COR-L47 (cell line): ENCODE data around the gene RDH5.

Source experiments
- DNase-seq: peaks from one replicate; lab custom pipeline; 2025; lab: John Stamatoyannopoulos, UW

Gene RDH5

DNA sequence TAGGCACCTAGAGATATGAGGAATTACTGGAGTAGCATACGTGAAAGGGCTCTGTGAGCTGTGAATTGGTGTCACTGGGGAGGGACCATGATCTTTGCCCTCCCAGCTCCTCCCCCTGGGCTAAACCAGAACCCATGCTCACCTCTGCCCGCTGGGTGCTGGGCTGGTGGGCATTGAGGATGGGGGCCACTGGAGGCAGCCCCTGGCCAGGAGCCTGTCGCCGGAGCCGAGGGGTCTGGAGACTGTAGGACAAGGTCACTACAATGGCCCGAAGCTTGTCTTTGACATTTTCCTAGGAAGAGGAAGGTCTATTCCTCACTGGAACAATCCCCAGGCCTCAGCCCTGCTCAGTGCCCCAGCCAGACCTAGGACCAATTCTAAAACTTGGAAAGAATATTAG is 24.1 kb upstream of the RDH5 start:
- no peak for DNase-seq

DNA sequence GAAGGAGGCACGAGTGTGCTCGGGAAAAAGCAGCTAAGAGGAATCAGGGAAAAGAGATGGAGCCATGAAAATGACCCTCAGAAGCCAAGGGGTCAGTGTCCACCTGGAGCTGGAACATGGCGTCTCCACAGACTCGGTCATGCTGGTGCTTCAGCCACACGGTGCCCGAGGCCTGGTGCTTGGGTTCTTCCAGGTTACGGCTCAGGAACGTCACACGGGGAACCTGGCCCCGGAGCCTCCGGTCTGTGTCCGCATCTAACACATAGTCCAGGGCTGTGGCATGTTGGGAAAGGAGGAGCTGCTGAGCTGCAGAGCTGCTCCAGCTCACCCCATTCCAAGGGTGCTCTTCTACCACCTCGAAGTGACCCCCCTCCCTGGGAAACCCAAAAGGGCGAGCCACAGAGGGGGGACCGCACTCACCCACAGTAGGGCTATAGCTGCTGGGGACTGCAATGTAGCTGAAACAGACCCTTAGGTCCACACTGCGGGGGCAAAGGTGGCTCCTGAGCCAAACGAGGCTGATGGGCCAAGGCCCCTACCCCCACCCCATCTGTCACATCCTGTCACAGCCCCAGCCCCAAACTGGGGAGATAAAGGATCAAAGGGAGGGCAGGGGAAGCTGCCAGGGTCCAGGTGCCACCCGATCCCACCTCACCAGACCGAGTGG is 23.3 kb upstream of the RDH5 start:
- no peak for DNase-seq

DNA sequence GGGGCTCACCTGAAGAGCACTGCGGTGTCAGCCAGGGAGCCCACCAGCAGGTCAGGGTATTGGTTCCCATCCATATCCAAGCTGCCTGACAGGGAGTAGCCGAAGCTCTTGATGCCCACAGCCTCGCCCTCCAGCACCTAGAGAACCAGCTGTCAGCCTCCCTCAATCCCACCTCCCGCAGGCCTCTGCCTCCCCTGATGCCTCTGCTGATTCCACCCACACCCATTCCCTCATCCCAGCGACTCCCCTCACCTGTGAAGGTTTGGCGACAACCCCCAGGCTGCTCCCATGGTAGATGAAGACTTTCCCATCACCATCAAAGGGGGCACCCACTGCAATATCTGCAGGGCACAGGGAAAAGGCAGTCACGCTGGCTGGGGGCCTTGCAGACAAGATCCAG is 22.5 kb upstream of the RDH5 start:
- no peak for DNase-seq

DNA sequence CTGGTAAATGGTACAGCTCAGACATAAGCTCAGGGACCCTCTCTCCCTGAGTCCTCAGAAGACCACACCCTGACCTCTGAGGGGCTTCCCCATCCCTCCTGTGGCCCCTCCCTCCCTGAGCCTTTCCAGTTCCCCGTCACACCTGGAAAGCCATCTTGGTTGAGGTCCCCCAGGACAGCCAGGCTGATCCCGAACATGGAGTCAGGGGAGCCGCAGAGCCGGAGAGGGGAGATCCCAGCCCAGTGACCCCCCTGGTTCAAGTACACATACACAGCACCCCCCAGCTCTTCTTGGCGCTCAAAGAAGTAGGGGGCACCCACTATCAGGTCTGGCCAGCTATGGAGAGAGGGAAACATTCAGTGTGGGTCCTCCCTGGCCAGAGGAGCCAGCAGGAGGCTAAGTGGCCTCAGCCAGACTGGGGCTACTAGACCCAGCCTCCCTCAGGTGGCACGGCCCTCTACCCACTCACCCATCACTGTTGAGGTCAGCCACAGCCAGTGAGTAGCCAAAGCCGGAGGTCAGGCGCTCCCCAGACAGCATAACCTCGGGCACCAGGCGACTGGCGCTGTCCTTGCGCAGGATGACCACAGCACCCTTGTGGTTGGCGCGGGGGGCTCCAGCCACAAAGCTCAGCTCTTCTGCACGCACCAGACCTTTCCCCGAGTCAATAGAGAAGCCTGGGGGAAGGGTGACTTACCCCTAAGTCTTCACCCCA is 21.8 kb upstream of the RDH5 start:
- DNase-seq: no peak

- DNase-seq: no peak
Observed at GRCh38 chr12:55698965-55699364, 21.2 kb upstream of the RDH5 start.

- DNase-seq: no peak
Observed at GRCh38 chr12:55699471-55700055, 20.6 kb upstream of the RDH5 start.

- DNase-seq: no peak
Observed at GRCh38 chr12:55700255-55701018, 19.8 kb upstream of the RDH5 start.

GRCh38 chr12:55702861-55703260 is 17.3 kb upstream of the RDH5 start:
- no peak for DNase-seq

DNA sequence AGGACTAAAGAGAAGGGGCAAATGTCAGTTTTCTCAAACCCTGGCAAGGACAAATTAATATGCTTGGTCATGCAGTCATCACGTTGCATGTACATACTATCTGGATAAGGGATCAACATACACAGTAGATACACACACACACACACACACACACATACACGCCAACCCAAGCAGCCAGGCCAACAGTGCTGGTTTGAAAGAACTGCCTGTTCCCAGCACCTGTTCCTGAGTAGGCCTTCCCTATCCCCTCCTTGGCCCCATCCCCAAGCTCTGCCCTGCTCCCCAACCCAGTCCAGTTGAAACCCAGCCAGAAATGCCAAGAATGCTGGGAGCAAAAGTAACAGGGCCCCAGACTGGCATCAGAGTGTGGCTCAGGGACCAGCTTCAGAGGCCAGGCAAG is 16.9 kb upstream of the RDH5 start:
- DNase-seq: no peak

DNA sequence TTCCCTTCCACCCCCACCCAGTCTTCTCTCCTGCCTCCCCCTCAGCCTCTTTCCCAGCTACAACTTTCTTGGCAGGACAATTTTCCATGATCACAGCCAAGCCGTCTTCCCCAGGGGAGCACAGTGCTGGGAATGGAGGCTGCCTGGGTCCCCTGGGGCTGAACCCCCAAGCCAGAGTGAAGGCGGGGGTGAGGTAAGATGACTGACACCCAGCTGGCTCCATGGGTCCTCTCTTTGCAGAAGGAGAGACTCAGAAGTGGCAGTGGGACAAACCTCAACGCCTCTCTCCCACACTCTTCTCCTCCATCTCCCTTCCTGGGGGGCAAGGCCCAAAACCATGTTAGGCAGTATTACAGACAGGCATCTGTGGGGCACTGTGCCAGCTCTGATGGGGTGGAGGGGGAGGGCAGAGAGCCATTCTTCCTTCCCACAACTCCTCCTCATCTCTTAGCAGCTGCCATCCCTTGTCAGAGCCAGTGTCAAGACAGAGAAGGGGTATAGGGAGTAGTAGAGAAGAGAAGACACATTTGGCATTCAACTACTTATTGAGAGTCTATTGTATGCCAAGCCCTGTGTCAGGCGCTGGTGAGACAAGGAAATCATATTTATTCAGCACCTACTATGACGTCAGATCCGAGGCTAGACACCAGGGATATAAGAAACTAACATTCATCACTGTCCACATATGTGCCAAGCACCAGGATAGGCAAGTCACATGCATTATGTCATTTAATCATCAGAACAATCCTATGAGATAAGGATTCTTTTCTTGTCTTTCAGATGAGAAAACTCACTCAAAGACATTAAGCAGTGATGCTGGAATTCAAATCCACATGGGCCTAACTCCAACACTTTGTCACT is 16.1 kb upstream of the RDH5 start:
- no peak for DNase-seq

- no peak for DNase-seq
Observed at GRCh38 chr12:55704824-55705718, 15.1 kb upstream of the RDH5 start.

DNA sequence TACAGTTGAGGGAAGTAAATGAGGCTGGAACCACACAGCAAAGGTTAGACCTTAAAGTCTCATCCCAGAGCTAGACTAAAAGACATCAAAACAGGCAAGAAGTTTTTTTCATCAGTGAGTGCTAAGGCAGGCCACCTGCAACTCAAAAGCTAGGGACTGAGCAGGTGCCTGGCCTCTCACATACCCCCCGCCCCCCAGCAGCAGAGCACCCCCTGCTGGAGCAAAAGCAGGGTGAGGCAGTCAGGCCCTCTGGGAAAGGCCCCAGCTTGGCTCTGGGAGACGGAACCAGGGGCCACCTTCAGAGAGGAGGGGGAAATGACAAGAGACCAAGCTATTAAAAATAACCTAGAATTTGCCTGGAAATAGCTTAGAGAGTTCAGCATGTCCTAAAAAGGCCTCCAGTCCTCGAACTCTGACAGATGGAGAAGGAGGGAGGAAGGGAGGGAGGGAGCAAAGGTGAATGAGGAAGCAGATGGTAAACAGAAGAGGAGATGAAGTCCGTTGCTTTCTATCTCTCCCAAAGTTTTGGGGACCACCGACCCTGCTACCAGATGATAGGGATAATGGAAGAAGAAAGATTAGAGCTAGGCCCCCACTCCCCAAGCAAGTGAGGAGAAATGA is 14.3 kb upstream of the RDH5 start:
- DNase-seq: no peak

- no peak for DNase-seq
Observed at GRCh38 chr12:55706568-55707218, 13.5 kb upstream of the RDH5 start.

- DNase-seq: no peak
Observed at GRCh38 chr12:55707219-55707671, 12.9 kb upstream of the RDH5 start.

DNA sequence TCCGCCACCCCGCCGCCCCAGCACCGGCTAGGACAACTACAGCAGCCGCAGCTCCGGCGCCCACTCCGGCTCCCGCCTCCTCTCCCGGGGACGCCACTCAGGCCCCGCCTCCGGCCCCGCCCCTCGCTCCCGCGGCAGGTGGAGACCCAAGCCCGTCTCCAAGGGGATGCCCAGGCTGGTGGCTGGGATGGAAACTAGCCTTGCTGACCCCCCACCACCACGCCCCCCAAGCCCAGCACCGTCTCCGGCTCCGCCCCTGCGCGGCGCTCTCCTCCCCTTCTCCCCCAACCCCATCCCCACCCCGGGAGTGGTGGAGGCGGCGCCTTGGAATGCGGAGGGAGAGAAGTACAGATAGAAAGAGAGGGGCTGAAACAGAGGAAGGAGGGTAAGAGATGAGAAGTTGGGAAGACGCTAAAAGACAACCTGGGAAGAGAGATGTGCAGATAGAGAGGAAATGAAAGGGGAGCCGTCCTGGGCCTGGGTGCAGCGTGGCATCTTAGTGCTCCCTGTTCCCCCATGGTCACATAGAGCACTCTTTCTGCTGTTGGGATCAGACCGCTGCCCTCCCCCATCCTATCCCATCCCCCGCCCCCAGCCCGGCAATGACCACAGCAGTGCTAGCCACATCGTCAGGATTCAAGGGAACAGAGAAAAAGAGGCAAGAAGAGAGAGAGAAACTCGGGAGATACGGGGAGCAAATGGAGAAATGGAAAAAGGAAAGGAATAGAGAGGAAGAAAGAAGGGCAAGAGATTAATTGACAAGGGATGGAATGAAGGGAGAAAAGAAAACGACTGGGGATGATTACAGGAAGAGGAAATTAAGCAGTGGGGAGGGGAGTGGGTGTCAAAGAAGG is 12.1 kb upstream of the RDH5 start, which contains the start of gene ITGA7:
Gene ITGA7, minus strand, starts transcription at position 64 of the 854 bp plus-strand sequence. CDS start 222 bp downstream, outside the sequence.
- peak; percentile 53 for DNase-seq

- no peak for DNase-seq
Observed at GRCh38 chr12:55708695-55709233, 11.4 kb upstream of the RDH5 start.

GRCh38 chr12:55711786-55712553 is 8.2 kb upstream of the RDH5 start:
- DNase-seq: no peak
